Stimulated activated CD8-positive, alpha-beta memory T cell treated with anti-CD3 and anti-CD28 coated beads, Interleukin-2, amount 100 ng/mL, for 48 hours (primary cell): Measurements from ENCODE around the gene IFNLR1.

Experiments used
- DNase-seq, 2 donors: peaks; one replicate each; pipeline ENCODE4 v3.0.0-alpha.2; 2020; ENCODE audit warnings: low read depth in 2 of 2

The IFNLR1 gene

GRCh38 chr1:24147816-24148215, 39.3 kb downstream of the IFNLR1 start:
- DNase-seq, result no peak

- no peak for DNase-seq
These were observed 39.9 kb downstream of the IFNLR1 start for GRCh38 chr1:24147194-24147593.

- DNase-seq, result no peak
These were observed 44.2 kb downstream of the IFNLR1 start, which contains the start of gene IL22RA1 for GRCh38 chr1:24142546-24143534. TSS of gene IL22RA1 (minus strand) at chr1:24143140. CDS start at chr1:24143082, 58 bp downstream.

GRCh38 chr1:24141311-24141997, 45.6 kb downstream of the IFNLR1 start:
- no peak for DNase-seq

- DNase-seq, result no peak
These were observed 46.3 kb downstream of the IFNLR1 start for GRCh38 chr1:24140741-24141181.

- DNase-seq, result no peak
These were observed 47.2 kb downstream of the IFNLR1 start for GRCh38 chr1:24139841-24140425.

- no peak for DNase-seq
These were observed 47.9 kb downstream of the IFNLR1 start for GRCh38 chr1:24139222-24139489.

- no peak for DNase-seq
These were observed 48.4 kb downstream of the IFNLR1 start for GRCh38 chr1:24138476-24139221.

GRCh38 chr1:24136956-24137539, 50.0 kb downstream of the IFNLR1 start:
- no peak for DNase-seq

- DNase-seq, result no peak
These were observed 52.7 kb downstream of the IFNLR1 start for GRCh38 chr1:24134376-24134775.

GRCh38 chr1:24133819-24134218, 53.3 kb downstream of the IFNLR1 start:
- DNase-seq, result no peak

- no peak for DNase-seq
These were observed 56.7 kb downstream of the IFNLR1 start for GRCh38 chr1:24130385-24130784.

- DNase-seq, result no peak
These were observed 59.2 kb downstream of the IFNLR1 start for GRCh38 chr1:24127801-24128363.

- DNase-seq, result no peak
These were observed 59.8 kb downstream of the IFNLR1 start for GRCh38 chr1:24127134-24127800.

- DNase-seq, result no peak
These were observed 60.4 kb downstream of the IFNLR1 start for GRCh38 chr1:24126672-24127023.

- no peak for DNase-seq
These were observed 60.9 kb downstream of the IFNLR1 start for GRCh38 chr1:24126018-24126671.

- DNase-seq, result no peak
These were observed 61.6 kb downstream of the IFNLR1 start for GRCh38 chr1:24125456-24125855.

- no peak for DNase-seq
These were observed 62.1 kb downstream of the IFNLR1 start for GRCh38 chr1:24124980-24125379.

GRCh38 chr1:24123611-24124010, 63.5 kb downstream of the IFNLR1 start:
- no peak for DNase-seq

GRCh38 chr1:24122776-24123175, 64.3 kb downstream of the IFNLR1 start:
- no peak for DNase-seq
